ENCODE measurements around the gene CABP4. TPM values are rescaled to one million over a fixed set of nuclear protein-coding genes. Genes with fewer than 3 reads are reported as not detected.
A peak's percentile ranks its signal among the peaks of the same experiment; 100 is the strongest.

Gene CABP4
- total RNA-seq, 4 donors from 2014 or later = 0.67 to 1.9 TPM; not detected in 2

GRCh38 chr11:67415501-67416304 is 39.5 kb upstream of the CABP4 start, which contains the start of gene CARNS1:
Gene CARNS1, plus strand, starts transcription at chr11:67415678. Its CDS starts 522 bp downstream, at chr11:67416200.
- H3K36me3 ChIP-seq = no peaks in the 10 kb centered on the region
- TF ChIP-seq POLR2A (IDR thresholded peaks at IDR 0.05) = no peak
- TF ChIP-seq CTCF (IDR thresholded peaks at IDR 0.05) = no peak
- peak within 1 kb of the TSS in 1 of 2 donors; percentile 36 for H3K27ac ChIP-seq
- H3K27me3 ChIP-seq = no peaks in the 10 kb centered on the region
- peak within 1 kb of the TSS in 1 of 2 donors; percentile 12 for H3K4me3 ChIP-seq
- H3K4me1 ChIP-seq = peaks cover 0 to 14% of the 10 kb centered on the region in 2 donors
- DNase-seq = no peak
- H3K9me3 ChIP-seq = no peaks in the 10 kb centered on the region
- intact Hi-C loops (cut with DNase I; ENCODE audit: low total_unique reads) = no loop called here

- intact Hi-C loops (cut with DNase I; ENCODE audit: low total_unique reads) = no loop called here
- TF ChIP-seq POLR2A (IDR thresholded peaks at IDR 0.05) (no peak), CTCF (IDR thresholded peaks at IDR 0.05) (no peak)
- H3K4me1 ChIP-seq = peaks cover 0 to 14% of the 10 kb centered on the region in 2 donors
Measured at GRCh38 chr11:67416416-67417335, 38.5 kb upstream of the CABP4 start.

GRCh38 chr11:67417425-67417824 is 37.7 kb upstream of the CABP4 start:
- no peaks in the 10 kb centered on the region for H3K9me3 ChIP-seq
- no peak for DNase-seq
- no peak overlapping the region for H3K4me3 ChIP-seq
- intact Hi-C loops (cut with DNase I; ENCODE audit: low total_unique reads) = no loop called here
- peaks cover 0 to 14% of the 10 kb centered on the region in 2 donors for H3K4me1 ChIP-seq
- TF ChIP-seq POLR2A (IDR thresholded peaks at IDR 0.05) (no peak), CTCF (IDR thresholded peaks at IDR 0.05) (no peak)
- no peaks in the 10 kb centered on the region for H3K36me3 ChIP-seq
- H3K27me3 ChIP-seq = no peaks in the 10 kb centered on the region
- H3K27ac ChIP-seq = no peak overlapping the region

More at GRCh38 chr11:67416416-67417335, 38.5 kb upstream of the CABP4 start:
- no peaks in the 10 kb centered on the region for H3K9me3 ChIP-seq
- H3K27me3 ChIP-seq = no peaks in the 10 kb centered on the region
- H3K4me3 ChIP-seq = no peak overlapping the region
- no peak for DNase-seq
- H3K36me3 ChIP-seq = no peaks in the 10 kb centered on the region
- no peak overlapping the region for H3K27ac ChIP-seq

- intact Hi-C loops (cut with DNase I; ENCODE audit: low total_unique reads) = no loop called here
- Histone ChIP-seq H3K27ac (no peak overlapping the region), H3K4me3 (no peak overlapping the region), H3K4me1 (peaks cover 0 to 14% of the 10 kb centered on the region in 2 donors), H3K9me3 (no peaks in the 10 kb centered on the region), H3K27me3 (no peaks in the 10 kb centered on the region), H3K36me3 (no peaks in the 10 kb centered on the region)
- TF ChIP-seq CTCF (IDR thresholded peaks at IDR 0.05) (no peak), POLR2A (IDR thresholded peaks at IDR 0.05) (no peak)
- DNase-seq = no peak
Measured at GRCh38 chr11:67418476-67419281, 36.5 kb upstream of the CABP4 start.

Data from uterus (tissue), 4 donors.